Neuronal stem cell (in vitro differentiated cells): Measurements from ENCODE around the gene GRIP2.
A peak's percentile ranks its signal among the peaks of the same experiment; 100 is the strongest.

Experiments
- DNase-seq: peaks from one replicate; pipeline ENCODE4 v3.0.0-alpha.2; 2013; ENCODE audit warnings: low spot score
- H2AFZ ChIP-seq: one replicate; pipeline ENCODE4 v1.6.1; 2013; ENCODE audit warnings: mild to moderate bottlenecking, low read length, inconsistent platforms
- H2AK5ac ChIP-seq: 2 replicates; pipeline ENCODE4 v1.6.1; 2013; ENCODE audit warnings: low read depth, mild to moderate bottlenecking, inconsistent platforms, low read length, moderate library complexity, mixed read lengths
- H2BK120ac ChIP-seq: 2 replicates; pipeline ENCODE4 v1.6.1; 2013; ENCODE audit warnings: low read depth, mild to moderate bottlenecking, inconsistent platforms, low read length, moderate library complexity, mixed read lengths
- H2BK12ac ChIP-seq: one replicate; pipeline ENCODE4 v1.6.1; 2013; ENCODE audit warnings: low read length, inconsistent platforms
- H2BK15ac ChIP-seq: 2 replicates; pipeline ENCODE4 v1.6.1; 2013; ENCODE audit warnings: mild to moderate bottlenecking, low read length, inconsistent platforms, mixed read lengths
- H2BK5ac ChIP-seq: one replicate; pipeline ENCODE4 v1.6.1; 2013; ENCODE audit warnings: inconsistent platforms, mild to moderate bottlenecking, low read length, moderate library complexity
- H3K14ac ChIP-seq: one replicate; pipeline ENCODE4 v1.6.1; 2013; ENCODE audit warnings: low read length, inconsistent platforms
- H3K18ac ChIP-seq: 2 replicates; pipeline ENCODE4 v1.6.1; 2013; ENCODE audit warnings: low read length, inconsistent platforms
- H3K23ac ChIP-seq: 2 replicates; pipeline ENCODE4 v1.6.1; 2013; ENCODE audit warnings: low read depth, mild to moderate bottlenecking, mixed read lengths, low read length, inconsistent platforms; ENCODE audit not compliant: poor library complexity
- H3K27ac ChIP-seq: replicated peaks from 3 replicates; pipeline ENCODE4 v1.5.1; 2013; ENCODE audit warnings: low read length, inconsistent platforms
- H3K27me3 ChIP-seq, 3 experiments: 2 replicates each; pipeline ENCODE4 v1.6.1; 2013; ENCODE audit warnings: low read length in 3 of 3, mild to moderate bottlenecking in 2 of 3, inconsistent platforms in 1 of 3, low read depth in 1 of 3, mixed read lengths in 1 of 3, moderate library complexity in 1 of 3; ENCODE audit not compliant: control insufficient read depth in 3 of 3, insufficient read depth in 3 of 3
- H3K36me3 ChIP-seq, 2 donors: replicated peaks in 1 of 2; 2 replicates each; pipeline ENCODE4 v1.6.1; 2013; ENCODE audit warnings: low read length in 2 of 2; ENCODE audit not compliant: control insufficient read depth in 2 of 2, insufficient read depth in 2 of 2
- H3K4ac ChIP-seq: 2 replicates; pipeline ENCODE4 v1.6.1; 2013; ENCODE audit warnings: inconsistent platforms, mild to moderate bottlenecking, low read length, moderate library complexity
- H3K4me1 ChIP-seq, 2 donors: 1 replicate in 1 of 2; 2 replicates in 1 of 2; pipeline ENCODE4 v1.6.1; 2013; ENCODE audit warnings: low read length in 2 of 2, low read depth in 1 of 2; ENCODE audit not compliant: control insufficient read depth in 2 of 2, insufficient read depth in 1 of 2
- H3K4me2 ChIP-seq: one replicate; pipeline ENCODE4 v1.6.1; 2013; ENCODE audit warnings: mild to moderate bottlenecking, low read length, inconsistent platforms; ENCODE audit not compliant: insufficient read depth, poor library complexity, severe bottlenecking
- H3K4me3 ChIP-seq, 2 donors: 2 replicates each; pipeline ENCODE4 v1.5.1; 2013; ENCODE audit warnings: low read length in 2 of 2, mild to moderate bottlenecking in 2 of 2, inconsistent platforms in 1 of 2, moderate library complexity in 1 of 2
- H3K79me1 ChIP-seq: one replicate; pipeline ENCODE4 v1.6.1; 2013; ENCODE audit warnings: low read depth, mild to moderate bottlenecking, inconsistent platforms, low read length, moderate library complexity
- H3K9ac ChIP-seq: one replicate; pipeline ENCODE4 v1.6.1; 2013; ENCODE audit warnings: mild to moderate bottlenecking, low read depth, low read length, inconsistent platforms; ENCODE audit not compliant: poor library complexity
- H3K9me3 ChIP-seq, 2 donors: replicated peaks in 1 of 2; 2 replicates each; pipeline versions ENCODE3 to v1.6.1; 2013; ENCODE audit warnings: low read length in 2 of 2, mild to moderate bottlenecking in 2 of 2, inconsistent platforms in 1 of 2, low read depth in 1 of 2, mixed read lengths in 1 of 2, moderate library complexity in 1 of 2; ENCODE audit not compliant: control insufficient read depth in 2 of 2, insufficient read depth in 1 of 2
- H4K8ac ChIP-seq: one replicate; pipeline ENCODE4 v1.6.1; 2013; ENCODE audit warnings: low read depth, mild to moderate bottlenecking, inconsistent platforms, low read length, moderate library complexity
- H4K91ac ChIP-seq: one replicate; pipeline ENCODE4 v1.6.1; 2013; ENCODE audit warnings: low read length, low read depth, mild to moderate bottlenecking, inconsistent platforms; ENCODE audit not compliant: poor library complexity
- WGBS, 2 donors: extraction: QIAGEN DNeasy Blood & Tissue Kit; methylation state at CpG; one replicate each; pipeline ENCODE4 v1.1.7; 2013; ENCODE audit warnings: missing lambda C conversion rate in 2 of 2, mixed read lengths in 1 of 2; ENCODE audit not compliant: insufficient read length in 2 of 2, insufficient replicate concordance in 1 of 2; ENCODE audit errors: extremely low coverage in 2 of 2; 5-methylcytosine and 5-hydroxymethylcytosine counted together

The GRIP2 gene

DNA sequence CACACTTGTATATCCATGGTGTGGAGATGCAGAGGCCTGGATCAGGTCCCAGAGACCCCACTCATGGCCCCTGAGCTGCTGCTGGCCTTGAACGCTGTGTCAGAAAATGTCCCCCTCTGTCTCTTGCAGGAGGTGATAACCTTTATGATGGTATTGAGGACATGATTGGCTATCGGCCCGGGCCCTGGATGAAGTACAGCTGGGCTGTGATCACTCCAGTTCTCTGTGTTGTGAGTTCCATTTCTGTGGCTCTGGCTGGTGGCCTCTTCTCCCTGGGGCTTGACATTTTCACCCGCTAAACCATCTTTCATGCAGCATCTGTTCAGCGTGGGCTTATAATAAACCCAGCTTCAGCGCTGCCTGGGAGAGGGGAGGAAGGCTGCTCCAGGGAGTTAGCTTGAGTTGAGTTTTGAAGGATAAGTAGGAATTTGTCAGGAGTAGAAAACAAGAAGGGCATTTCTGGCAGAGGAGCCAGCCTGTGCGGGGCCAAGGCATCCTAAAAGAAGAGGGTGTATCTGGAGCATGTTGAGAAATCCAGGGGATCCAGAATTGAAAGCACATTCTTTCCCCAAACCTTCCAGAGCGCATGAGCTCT, 61.1 kb downstream of the GRIP2 start:
- no peak overlapping the region for H3K9ac ChIP-seq
- no peak overlapping the region for H3K27ac ChIP-seq
- no peak overlapping the region for H3K23ac ChIP-seq
- no peaks in the 10 kb centered on the region for H3K79me1 ChIP-seq
- H2BK5ac ChIP-seq, result peak overlapping the region; percentile 49
- H3K14ac ChIP-seq, result no peak overlapping the region
- H3K4ac ChIP-seq, result no peak overlapping the region
- H3K9me3 ChIP-seq, result no peaks in the 10 kb centered on the region
- H3K18ac ChIP-seq, result no peak overlapping the region
- no peak overlapping the region for H3K4me3 ChIP-seq
- H2AFZ ChIP-seq, result no peak overlapping the region
- no peak overlapping the region for H4K8ac ChIP-seq
- no peak overlapping the region for H2BK120ac ChIP-seq
- peaks cover 0 to 4% of the 10 kb centered on the region in 2 donors for H3K4me1 ChIP-seq
- no peak for DNase-seq
- H4K91ac ChIP-seq, result no peak overlapping the region
- no peak overlapping the region for H3K4me2 ChIP-seq
- no peak overlapping the region for H2BK15ac ChIP-seq
- H2BK12ac ChIP-seq, result no peak overlapping the region
- H3K36me3 ChIP-seq, result peaks cover 9 to 54% of the 10 kb centered on the region in 2 donors
- no peak overlapping the region for H2AK5ac ChIP-seq
- H3K27me3 ChIP-seq, result no peaks in the 10 kb centered on the region
- no CpG with 5 or more reads among the region's 8 CpGs for WGBS, 2 donors

DNA sequence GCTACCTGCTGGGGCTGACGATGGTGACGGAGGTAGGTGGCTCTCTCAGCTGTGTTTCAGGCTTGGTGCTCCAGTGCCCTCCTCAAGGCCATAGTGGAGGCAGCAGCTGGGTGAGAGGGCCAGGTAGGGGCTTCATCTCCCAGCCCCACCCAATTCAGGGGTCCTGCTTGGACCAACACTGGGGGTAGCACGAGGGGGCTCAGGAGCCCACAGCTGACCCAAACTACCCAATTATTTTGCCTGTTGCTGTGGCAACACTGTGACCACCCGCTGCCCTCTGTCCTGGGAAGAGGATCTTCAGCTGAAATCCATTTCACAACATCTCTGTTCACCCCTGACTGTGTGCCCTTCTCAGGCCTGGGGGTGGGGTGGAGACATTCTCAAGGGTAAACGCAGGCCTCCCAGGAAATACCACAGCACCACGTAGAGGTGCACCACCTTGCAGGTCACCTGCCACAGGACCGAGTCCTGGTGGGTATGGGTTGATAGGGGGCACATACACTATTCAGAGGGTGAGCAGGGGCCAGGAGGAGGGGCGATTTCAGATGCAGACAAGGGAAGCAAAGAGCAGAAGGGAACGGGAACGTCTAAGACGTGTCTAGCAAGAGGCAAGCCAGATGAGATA, 62.7 kb downstream of the GRIP2 start:
- H3K4me1 ChIP-seq, result peaks cover 0 to 4% of the 10 kb centered on the region in 2 donors
- no peaks in the 10 kb centered on the region for H3K9me3 ChIP-seq
- H3K4me3 ChIP-seq, result no peak overlapping the region
- no peak overlapping the region for H3K14ac ChIP-seq
- WGBS, 2 donors, result no CpG with 5 or more reads among the region's 11 CpGs
- H4K8ac ChIP-seq, result no peak overlapping the region
- peaks cover 9 to 63% of the 10 kb centered on the region in 2 donors for H3K36me3 ChIP-seq
- no peak overlapping the region for H2BK5ac ChIP-seq
- no peak for DNase-seq
- H2AK5ac ChIP-seq, result no peak overlapping the region
- no peak overlapping the region for H2BK12ac ChIP-seq
- no peak overlapping the region for H3K27ac ChIP-seq
- H3K27me3 ChIP-seq, result no peaks in the 10 kb centered on the region
- no peak overlapping the region for H3K9ac ChIP-seq
- H2AFZ ChIP-seq, result no peak overlapping the region
- H3K4ac ChIP-seq, result no peak overlapping the region
- no peaks in the 10 kb centered on the region for H3K79me1 ChIP-seq
- no peak overlapping the region for H2BK15ac ChIP-seq
- no peak overlapping the region for H3K4me2 ChIP-seq
- no peak overlapping the region for H3K18ac ChIP-seq
- H4K91ac ChIP-seq, result no peak overlapping the region
- no peak overlapping the region for H3K23ac ChIP-seq
- no peak overlapping the region for H2BK120ac ChIP-seq

DNA sequence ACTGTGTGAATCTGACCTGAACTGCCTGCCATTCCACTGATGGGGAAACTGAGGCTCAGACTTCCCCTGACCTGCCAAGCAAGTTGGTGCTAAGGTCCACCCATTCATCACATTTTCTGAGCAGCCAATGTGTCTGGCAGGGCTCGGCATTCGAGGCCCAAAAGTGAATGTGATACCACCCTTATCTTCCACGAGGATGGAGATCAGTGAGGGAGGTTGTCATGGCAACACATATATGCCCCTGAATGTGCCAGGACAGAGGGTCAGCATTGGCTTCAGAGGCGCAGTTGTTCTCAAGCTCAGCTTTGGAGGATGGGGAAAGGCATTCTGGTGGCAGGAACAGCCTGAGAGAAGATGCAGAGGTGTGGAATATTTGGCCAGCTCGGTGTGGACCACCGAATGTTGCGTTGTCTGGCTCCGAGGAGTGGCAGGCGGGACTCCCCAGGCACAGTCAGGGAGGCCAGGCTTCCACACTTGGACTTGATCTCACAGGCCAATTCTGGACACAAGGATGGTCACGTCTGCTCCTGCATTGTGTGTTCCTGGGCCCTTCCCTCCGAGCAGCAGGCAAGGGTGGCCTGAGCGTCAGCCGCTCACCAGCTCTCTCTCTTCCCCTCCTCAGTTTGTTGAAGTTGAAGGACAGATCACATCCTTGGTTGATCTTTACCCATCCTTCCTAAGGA, 63.4 kb downstream of the GRIP2 start:
- peaks cover 9 to 64% of the 10 kb centered on the region in 2 donors for H3K36me3 ChIP-seq

DNA sequence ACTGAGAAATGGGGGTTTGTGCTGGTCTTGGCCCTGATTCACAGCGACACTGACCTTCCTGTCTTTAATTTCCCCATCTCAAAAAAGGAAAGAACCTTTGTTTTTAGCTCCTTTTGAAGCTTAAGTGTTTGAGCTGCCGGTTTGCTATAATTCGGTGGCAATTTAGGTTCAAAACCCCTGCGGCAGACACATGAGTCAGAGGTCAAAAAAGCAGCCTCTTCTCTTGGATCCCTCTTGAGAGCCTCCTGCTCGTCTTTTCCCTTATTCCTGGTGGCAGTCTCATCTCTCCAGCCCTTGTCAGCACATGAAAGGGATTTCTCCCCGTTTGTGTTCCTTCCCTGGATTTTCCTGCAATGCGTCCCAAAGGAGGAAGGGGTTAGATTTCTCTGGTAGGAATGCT, 64.5 kb downstream of the GRIP2 start:
- no peak overlapping the region for H3K18ac ChIP-seq
- no peak overlapping the region for H3K27ac ChIP-seq
- H3K9ac ChIP-seq, result no peak overlapping the region
- no peak overlapping the region for H3K4me3 ChIP-seq
- H2AK5ac ChIP-seq, result no peak overlapping the region
- no peaks in the 10 kb centered on the region for H3K9me3 ChIP-seq
- H3K79me1 ChIP-seq, result no peaks in the 10 kb centered on the region
- H3K14ac ChIP-seq, result no peak overlapping the region
- H2AFZ ChIP-seq, result no peak overlapping the region
- DNase-seq, result no peak
- no peak overlapping the region for H4K91ac ChIP-seq
- no peak overlapping the region for H2BK15ac ChIP-seq
- H2BK12ac ChIP-seq, result no peak overlapping the region
- no peak overlapping the region for H4K8ac ChIP-seq
- peaks cover 0 to 4% of the 10 kb centered on the region in 2 donors for H3K4me1 ChIP-seq
- H2BK120ac ChIP-seq, result no peak overlapping the region
- H3K27me3 ChIP-seq, result no peaks in the 10 kb centered on the region
- H3K4ac ChIP-seq, result no peak overlapping the region
- no peak overlapping the region for H3K4me2 ChIP-seq
- H3K23ac ChIP-seq, result no peak overlapping the region
- WGBS, 2 donors, result no CpG with 5 or more reads among the region's 7 CpGs
- peaks cover 9 to 55% of the 10 kb centered on the region in 2 donors for H3K36me3 ChIP-seq
- H2BK5ac ChIP-seq, result no peak overlapping the region

More for the DNA sequence above, 63.4 kb downstream of the GRIP2 start:
- Histone ChIP-seq H3K9me3 (no peaks in the 10 kb centered on the region), H3K27ac (no peak overlapping the region), H3K9ac (no peak overlapping the region), H3K4me2 (no peak overlapping the region), H2AFZ (no peak overlapping the region), H3K4me1 (peaks cover 0 to 4% of the 10 kb centered on the region in 2 donors), H3K14ac (no peak overlapping the region), H2AK5ac (no peak overlapping the region), H3K23ac (no peak overlapping the region), H3K79me1 (no peaks in the 10 kb centered on the region), H2BK5ac (no peak overlapping the region), H2BK15ac (no peak overlapping the region), H2BK120ac (no peak overlapping the region), H2BK12ac (no peak overlapping the region), H3K18ac (no peak overlapping the region), H4K91ac (no peak overlapping the region), H4K8ac (no peak overlapping the region), H3K4ac (no peak overlapping the region), H3K4me3 (no peak overlapping the region), H3K27me3 (no peaks in the 10 kb centered on the region)
- no CpG with 5 or more reads among the region's 13 CpGs for WGBS, 2 donors
- no peak for DNase-seq
